Aorta (tissue), 5 donors: ENCODE data around the gene NRG3. TPM values are rescaled to one million over a fixed set of nuclear protein-coding genes. Genes with fewer than 3 reads are reported as not detected.

Source experiments
- ATAC-seq: fragments of 200-7000 bp; cut with Tn5 transposase; one replicate; pipeline ENCODE4 v1.9.1; 2022; ENCODE audit warnings: moderate library complexity; ENCODE audit not compliant: low FRiP score
- DNase-seq, 2 donors: peaks; one replicate each; pipeline ENCODE4 v3.0.0-alpha.2; 2020
- H3K27ac ChIP-seq, 2 donors: one replicate each; pipeline ENCODE4 v1.5.1; 2013; ENCODE audit warnings: low read length in 2 of 2, mild to moderate bottlenecking in 2 of 2, moderate library complexity in 2 of 2, control low read depth in 1 of 2, inconsistent platforms in 1 of 2, low read depth in 1 of 2
- H3K27me3 ChIP-seq, 2 donors: one replicate each; pipeline ENCODE4 v1.6.1; 2013; ENCODE audit warnings: control low read depth in 1 of 2, low read length in 1 of 2, mild to moderate bottlenecking in 1 of 2, moderate library complexity in 1 of 2; ENCODE audit not compliant: insufficient read depth in 2 of 2, control insufficient read depth in 1 of 2
- H3K36me3 ChIP-seq, 2 donors: one replicate each; pipeline ENCODE4 v1.6.1; 2013; ENCODE audit warnings: control low read depth in 1 of 2, low read length in 1 of 2, mild to moderate bottlenecking in 1 of 2; ENCODE audit not compliant: insufficient read depth in 2 of 2, control insufficient read depth in 1 of 2
- H3K4me1 ChIP-seq, 2 donors: one replicate each; pipeline ENCODE4 v1.6.1; 2013; ENCODE audit warnings: low read length in 2 of 2, control low read depth in 1 of 2, mild to moderate bottlenecking in 1 of 2, moderate library complexity in 1 of 2; ENCODE audit not compliant: insufficient read depth in 2 of 2, control insufficient read depth in 1 of 2
- H3K4me3 ChIP-seq, 2 donors: one replicate each; pipeline ENCODE4 v1.5.1; 2013; ENCODE audit warnings: low read length in 2 of 2, control low read depth in 1 of 2, mild to moderate bottlenecking in 1 of 2
- H3K9me3 ChIP-seq: one replicate; pipeline ENCODE4 v1.6.1; 2013; ENCODE audit warnings: mild to moderate bottlenecking, low read length; ENCODE audit not compliant: control insufficient read depth
- WGBS, 2 donors: extraction: QIAGEN DNeasy Blood & Tissue Kit; methylation state at CpG; one replicate each; pipeline ENCODE4 v1.1.7; 2013; 5-methylcytosine and 5-hydroxymethylcytosine counted together
- intact Hi-C, 2 donors: fragments of 100-400 bp; cut with DNase I; formaldehyde crosslinking; loops; one replicate each; pipeline versions ENCODE4 v1.14.2 to v1.15.0; 2022
- polyA plus RNA-seq, 2 donors: library from polyadenylated mRNA; stranded (reverse); fragments of 200-250 nt; gene quantifications; one replicate each; pipeline ENCODE4 v1.2.3, GENCODE V29; 2013
- total RNA-seq, 2 donors: library from RNA; stranded (reverse); fragmentation: NEBNext Ultra II Directional; extraction: Animal tissue kit (Norgen Biotek cat#: 25700); gene quantifications; one replicate each; pipeline ENCODE4 v1.2.1, GENCODE V29; 2021
- donor health status: healthy with polysubstance abuse.
- donor health status: Bipolar disorder and iron deficiency.
- donor health status: DM: no; HTN: no; CAD: no.
- donor health status: DM: no; HTN: no; CAD: no.
- donor health status: DM: yes; HTN: yes; CAD: no.

The NRG3 gene
- total and polyA plus RNA-seq, 4 donors, result 0.50 to 1.1 (median 0.84) TPM

- DNase-seq (no peak), ATAC-seq (no peak)
- Histone ChIP-seq H3K27ac (no peak overlapping the region), H3K4me3 (no peak overlapping the region), H3K4me1 (no peaks in the 10 kb centered on the region), H3K36me3 (no peaks in the 10 kb centered on the region), H3K27me3 (no peaks in the 10 kb centered on the region), H3K9me3 (no peaks in the 10 kb centered on the region)
- intact Hi-C loops, result no loop called here
- 67% methylated on average over 5 of the region's 5 CpGs for WGBS, 2 donors
These were observed 42.7 kb downstream of the NRG3 start for GRCh38 chr10:81917666-81918065.

- H3K27ac ChIP-seq, result no peak overlapping the region
- no peaks in the 10 kb centered on the region for H3K27me3 ChIP-seq
- H3K4me1 ChIP-seq, result no peaks in the 10 kb centered on the region
- DNase-seq, result no peak
- no peak overlapping the region for H3K4me3 ChIP-seq
- H3K36me3 ChIP-seq, result no peaks in the 10 kb centered on the region
- intact Hi-C loops, result no loop called here
- 83 to 89% methylated on average over 1 of the region's 1 CpG for WGBS, 2 donors
- H3K9me3 ChIP-seq, result no peaks in the 10 kb centered on the region
- no peak for ATAC-seq
These were observed 43.8 kb downstream of the NRG3 start for GRCh38 chr10:81918766-81919165.

- Histone ChIP-seq H3K27me3 (no peaks in the 10 kb centered on the region), H3K4me3 (no peak overlapping the region), H3K27ac (no peak overlapping the region), H3K9me3 (no peaks in the 10 kb centered on the region), H3K4me1 (no peaks in the 10 kb centered on the region), H3K36me3 (no peaks in the 10 kb centered on the region)
- DNase-seq (no peak), ATAC-seq (no peak)
- intact Hi-C loops, result no loop called here
- WGBS, 2 donors, result 82 to 88% methylated on average over 3 of the region's 3 CpGs
These were observed 45.3 kb downstream of the NRG3 start for GRCh38 chr10:81920213-81920829.

- no peak overlapping the region for H3K4me3 ChIP-seq
- no peak for ATAC-seq
- H3K9me3 ChIP-seq, result no peaks in the 10 kb centered on the region
- intact Hi-C loops, result no loop called here
- H3K27ac ChIP-seq, result no peak overlapping the region
- no peaks in the 10 kb centered on the region for H3K36me3 ChIP-seq
- H3K4me1 ChIP-seq, result no peaks in the 10 kb centered on the region
- no peak for DNase-seq
- H3K27me3 ChIP-seq, result no peaks in the 10 kb centered on the region
- 95 to 100% methylated on average over 1 of the region's 1 CpG for WGBS, 2 donors
These were observed 53.1 kb downstream of the NRG3 start for GRCh38 chr10:81928119-81928518.

GRCh38 chr10:81943583-81943982 lies 68.6 kb downstream of the NRG3 start:
- ATAC-seq, result no peak
- H3K4me1 ChIP-seq, result no peaks in the 10 kb centered on the region
- H3K27ac ChIP-seq, result no peak overlapping the region
- no peaks in the 10 kb centered on the region for H3K9me3 ChIP-seq
- no peaks in the 10 kb centered on the region for H3K36me3 ChIP-seq
- H3K27me3 ChIP-seq, result no peaks in the 10 kb centered on the region
- DNase-seq, result no peak
- WGBS, 2 donors, result 87 to 88% methylated on average over 2 of the region's 2 CpGs
- intact Hi-C loops, result loop anchor here in 1 of 2 donors (10.0 kb wide), 1 partner anchor 519 kb away; no protein-coding TSS in a partner anchor
- no peak overlapping the region for H3K4me3 ChIP-seq

GRCh38 chr10:81944609-81945008 lies 69.6 kb downstream of the NRG3 start:
- DNase-seq (no peak), ATAC-seq (no peak)
- Histone ChIP-seq H3K27me3 (no peaks in the 10 kb centered on the region), H3K27ac (no peak overlapping the region), H3K4me3 (no peak overlapping the region), H3K36me3 (no peaks in the 10 kb centered on the region), H3K4me1 (no peaks in the 10 kb centered on the region), H3K9me3 (no peaks in the 10 kb centered on the region)
- intact Hi-C loops, result loop anchor here in 1 of 2 donors (10.0 kb wide), 1 partner anchor 520 kb away; no protein-coding TSS in a partner anchor
- 82 to 88% methylated on average over 2 of the region's 2 CpGs for WGBS, 2 donors

- no peaks in the 10 kb centered on the region for H3K36me3 ChIP-seq
- no peaks in the 10 kb centered on the region for H3K4me1 ChIP-seq
- ATAC-seq (no peak), DNase-seq (no peak)
- no peaks in the 10 kb centered on the region for H3K27me3 ChIP-seq
- H3K27ac ChIP-seq, result no peak overlapping the region
- no peak overlapping the region for H3K4me3 ChIP-seq
- no peaks in the 10 kb centered on the region for H3K9me3 ChIP-seq
- 75 to 85% methylated on average over 5 of the region's 5 CpGs for WGBS, 2 donors
- intact Hi-C loops, result loop anchor here in 1 of 2 donors (10.0 kb wide), 1 partner anchor 524 kb away; no protein-coding TSS in a partner anchor
These were observed 74.3 kb downstream of the NRG3 start for GRCh38 chr10:81949283-81949682.

GRCh38 chr10:81950358-81950757 lies 75.4 kb downstream of the NRG3 start:
- Histone ChIP-seq H3K27me3 (no peaks in the 10 kb centered on the region), H3K4me1 (no peaks in the 10 kb centered on the region), H3K36me3 (no peaks in the 10 kb centered on the region), H3K27ac (no peak overlapping the region), H3K9me3 (no peaks in the 10 kb centered on the region), H3K4me3 (no peak overlapping the region)
- no peak for DNase-seq
- 86 to 96% methylated on average over 2 of the region's 2 CpGs for WGBS, 2 donors
- intact Hi-C loops, result no loop called here
- ATAC-seq, result no peak

- DNase-seq, result no peak
- Histone ChIP-seq H3K27ac (no peak overlapping the region), H3K4me3 (no peak overlapping the region), H3K4me1 (no peaks in the 10 kb centered on the region), H3K9me3 (peaks cover 3% of the 10 kb centered on the region), H3K27me3 (no peaks in the 10 kb centered on the region), H3K36me3 (no peaks in the 10 kb centered on the region)
- ATAC-seq, result no peak
- intact Hi-C loops, result no loop called here
These were observed 78.4 kb downstream of the NRG3 start for GRCh38 chr10:81953420-81953819.
